H9 (cell line): ENCODE data around the gene DMAP1. TPM values are rescaled to one million over a fixed set of nuclear protein-coding genes. Genes with fewer than 3 reads are reported as not detected.

Source experiments
- DNase-seq: peaks from one replicate; pipeline ENCODE4 v3.0.0-alpha.2; 2017
- H2AFZ ChIP-seq: one replicate; pipeline ENCODE4 v1.6.1; 2013; ENCODE audit warnings: mild to moderate bottlenecking, low read length, control low read depth, moderate library complexity
- H2AK5ac ChIP-seq: 2 replicates; pipeline ENCODE4 v1.6.1; 2013; ENCODE audit warnings: low read length, control low read depth, mixed read lengths; ENCODE audit not compliant: insufficient read length
- H2BK120ac ChIP-seq: one replicate; pipeline ENCODE4 v1.6.1; 2013; ENCODE audit warnings: low read depth, mild to moderate bottlenecking, low read length, control low read depth, inconsistent platforms; ENCODE audit not compliant: poor library complexity, severe bottlenecking
- H2BK12ac ChIP-seq: 2 replicates; pipeline ENCODE4 v1.6.1; 2013; ENCODE audit warnings: low read length, control low read depth, mixed read lengths, low read depth; ENCODE audit not compliant: insufficient read length
- H2BK15ac ChIP-seq: 2 replicates; pipeline ENCODE4 v1.6.1; 2013; ENCODE audit warnings: low read depth, low read length, control low read depth
- H2BK20ac ChIP-seq: one replicate; pipeline ENCODE4 v1.6.1; 2013; ENCODE audit warnings: low read depth, mild to moderate bottlenecking, low read length, control low read depth, inconsistent platforms; ENCODE audit not compliant: poor library complexity, severe bottlenecking
- H2BK5ac ChIP-seq: 2 replicates; pipeline ENCODE4 v1.6.1; 2013; ENCODE audit warnings: low read length, control low read depth, mixed read lengths; ENCODE audit not compliant: insufficient read length
- H3K14ac ChIP-seq: 2 replicates; pipeline ENCODE4 v1.6.1; 2013; ENCODE audit warnings: low read length, control low read depth; ENCODE audit not compliant: insufficient read depth
- H3K18ac ChIP-seq: 2 replicates; pipeline ENCODE4 v1.6.1; 2013; ENCODE audit warnings: low read depth, mild to moderate bottlenecking, mixed read lengths, low read length, control low read depth; ENCODE audit not compliant: insufficient read length
- H3K23ac ChIP-seq: 2 replicates; pipeline ENCODE4 v1.6.1; 2013; ENCODE audit warnings: low read length, control low read depth, mixed read lengths, low read depth; ENCODE audit not compliant: insufficient read length
- H3K23me2 ChIP-seq: 2 replicates; pipeline ENCODE4 v1.6.1; 2013; ENCODE audit warnings: low read depth, mild to moderate bottlenecking, mixed read lengths, low read length, control low read depth; ENCODE audit not compliant: insufficient read length, poor library complexity, severe bottlenecking
- H3K27ac ChIP-seq: 2 replicates; pipeline ENCODE4 v1.5.1; 2013; ENCODE audit warnings: low read length, control low read depth, mixed read lengths, low read depth; ENCODE audit not compliant: insufficient read length
- H3K27me3 ChIP-seq: 2 replicates; pipeline ENCODE4 v1.6.1; 2013; ENCODE audit warnings: low read length, control low read depth, inconsistent platforms; ENCODE audit not compliant: insufficient read depth
- H3K4ac ChIP-seq: 2 replicates; pipeline ENCODE4 v1.6.1; 2013; ENCODE audit warnings: low read depth, mild to moderate bottlenecking, control low read depth, inconsistent platforms, low read length, moderate library complexity
- H3K4me1 ChIP-seq: 2 replicates; pipeline ENCODE4 v1.6.1; 2013; ENCODE audit warnings: low read length, control low read depth, inconsistent platforms; ENCODE audit not compliant: insufficient read depth
- H3K4me2 ChIP-seq: 2 replicates; pipeline ENCODE4 v1.6.1; 2013; ENCODE audit warnings: low read length, control low read depth, mixed read lengths; ENCODE audit not compliant: insufficient read length, insufficient read depth
- H3K56ac ChIP-seq: 2 replicates; pipeline ENCODE4 v1.6.1; 2013; ENCODE audit warnings: low read depth, mild to moderate bottlenecking, mixed read lengths, low read length, control low read depth; ENCODE audit not compliant: insufficient read length
- H3K79me1 ChIP-seq: 2 replicates; pipeline ENCODE4 v1.6.1; 2013; ENCODE audit warnings: low read depth, mild to moderate bottlenecking, moderate library complexity, low read length, control low read depth, inconsistent platforms; ENCODE audit not compliant: insufficient read depth, poor library complexity, severe bottlenecking
- H3K79me2 ChIP-seq: 2 replicates; pipeline ENCODE4 v1.6.1; 2013; ENCODE audit warnings: low read length, control low read depth, inconsistent platforms; ENCODE audit not compliant: insufficient read depth
- H3K9ac ChIP-seq: 2 replicates; pipeline ENCODE4 v1.6.1; 2013; ENCODE audit warnings: low read length, control low read depth, mixed read lengths; ENCODE audit not compliant: insufficient read length; ENCODE audit errors: extremely low read depth
- H3K9me3 ChIP-seq: one replicate; pipeline ENCODE4 v1.6.1; 2013; ENCODE audit warnings: low read depth, low read length, inconsistent platforms; ENCODE audit not compliant: control insufficient read depth
- H3T11ph ChIP-seq: one replicate; pipeline ENCODE4 v1.6.1; 2013; ENCODE audit warnings: mild to moderate bottlenecking, low read length, control low read depth, inconsistent platforms
- H4K20me1 ChIP-seq: one replicate; pipeline ENCODE4 v1.6.1; 2013; ENCODE audit not compliant: control insufficient read depth, insufficient read length, insufficient read depth
- H4K5ac ChIP-seq: 2 replicates; pipeline ENCODE4 v1.6.1; 2013; ENCODE audit warnings: low read depth, mild to moderate bottlenecking, mixed read lengths, low read length, control low read depth; ENCODE audit not compliant: insufficient read length
- H4K8ac ChIP-seq: replicated peaks from 2 replicates; pipeline ENCODE4 v1.6.1; 2013; ENCODE audit warnings: low read length, control low read depth, mixed read lengths, low read depth; ENCODE audit not compliant: insufficient read length
- H4K91ac ChIP-seq: 2 replicates; pipeline ENCODE4 v1.6.1; 2013; ENCODE audit warnings: low read depth, mild to moderate bottlenecking, moderate library complexity, mixed read lengths, low read length, control low read depth; ENCODE audit not compliant: insufficient read length
- H3K27ac Mint-ChIP-seq, 3 experiments: 2 replicates in 2 of 3; 3 replicates in 1 of 3; pipeline ENCODE4 v1.8.0; 2020 to 2021; ENCODE audit warnings: mixed read lengths in 3 of 3, mild to moderate bottlenecking in 1 of 3, moderate library complexity in 1 of 3
- H3K27me3 Mint-ChIP-seq: 2 replicates; pipeline ENCODE4 v1.8.0; 2021; ENCODE audit warnings: low read depth, mild to moderate bottlenecking, moderate library complexity, mixed read lengths
- H3K36me3 Mint-ChIP-seq, 3 experiments: 2 replicates in 2 of 3; 3 replicates in 1 of 3; pipeline ENCODE4 v1.8.0; 2020 to 2021; ENCODE audit warnings: low read depth in 3 of 3, mixed read lengths in 3 of 3; ENCODE audit not compliant: insufficient read depth in 1 of 3
- H3K4me1 Mint-ChIP-seq, 2 experiments: 2 replicates each; pipeline ENCODE4 v1.8.0; 2020; ENCODE audit warnings: mixed read lengths in 2 of 2
- H3K4me3 Mint-ChIP-seq, 2 experiments: 2 replicates in 1 of 2; 3 replicates in 1 of 2; pipeline ENCODE4 v1.8.0; 2020 to 2021; ENCODE audit warnings: mild to moderate bottlenecking in 2 of 2, mixed read lengths in 2 of 2, moderate library complexity in 1 of 2
- H3K9me3 Mint-ChIP-seq, 2 experiments: 2 replicates in 1 of 2; 3 replicates in 1 of 2; pipeline ENCODE4 v1.8.0; 2020; ENCODE audit warnings: mild to moderate bottlenecking in 2 of 2, mixed read lengths in 2 of 2, moderate library complexity in 1 of 2
- WGBS: extraction: QIAGEN DNeasy Blood & Tissue Kit; methylation state at CpG from one replicate; pipeline ENCODE4 v1.1.7; 2013; ENCODE audit warnings: missing lambda C conversion rate, low lambda C conversion rate, mixed read lengths; ENCODE audit not compliant: insufficient read length; ENCODE audit errors: extremely low coverage; 5-methylcytosine and 5-hydroxymethylcytosine counted together
- total RNA-seq: library from RNA; stranded (reverse); gene quantifications from 2 replicates; pipeline ENCODE4 v1.2.1, GENCODE V29; 2021
- TF ChIP-seq, protein P1 (sequence below): fragments of 200-600 bp; sonication (generic); conservative IDR thresholded peaks from 3 replicates; pipeline ENCODE4 v1.8.0; 2021; ENCODE audit warnings: antibody characterized with exemption, mild to moderate bottlenecking

DMAP1 gene
- total RNA-seq, 1 experiment from 2014 or later = 55.3 TPM

DNA sequence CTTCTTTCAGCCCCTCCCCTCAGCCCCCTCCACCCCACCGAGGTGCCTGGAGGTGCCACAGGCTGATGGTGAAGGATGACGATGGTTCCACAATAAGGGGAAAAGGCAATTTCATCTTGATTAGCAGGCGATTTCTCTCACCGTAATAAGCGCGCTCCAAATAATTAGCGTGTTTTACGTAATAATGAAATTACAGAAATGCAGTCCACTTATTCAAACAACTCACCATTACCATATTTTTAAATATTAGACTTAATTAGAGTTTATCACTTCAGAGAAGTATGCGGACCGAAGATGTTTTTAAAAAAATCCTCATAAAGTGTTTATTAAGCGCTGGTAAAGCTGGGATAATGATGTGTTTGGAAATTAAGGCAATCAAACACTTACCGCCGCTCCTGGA, 14.9 kb downstream of the DMAP1 start:
- peaks cover 53 to 58% (median 58%) of the 10 kb centered on the region in 3 experiments for H3K36me3 Mint-ChIP-seq
- Histone ChIP-seq H3K4ac (no peak overlapping the region), H3T11ph (no peak overlapping the region), H2BK5ac (no peak overlapping the region), H4K5ac (no peak overlapping the region), H2BK15ac (no peak overlapping the region), H3K14ac (no peak overlapping the region), H3K18ac (no peak overlapping the region), H3K23me2 (no peaks in the 10 kb centered on the region), H3K4me1 (no peaks in the 10 kb centered on the region), H4K8ac (no peak overlapping the region), H3K56ac (no peak overlapping the region), H3K79me1 (no peaks in the 10 kb centered on the region), H2AK5ac (no peak overlapping the region), H3K27me3 (no peaks in the 10 kb centered on the region), H4K91ac (no peak overlapping the region), H4K20me1 (no peaks in the 10 kb centered on the region), H2BK20ac (no peak overlapping the region), H3K79me2 (no peaks in the 10 kb centered on the region), H2AFZ (no peak overlapping the region), H2BK12ac (no peak overlapping the region), H3K4me2 (no peak overlapping the region), H3K23ac (no peak overlapping the region), H3K9me3 (peaks cover 19% of the 10 kb centered on the region), H3K27ac (no peak overlapping the region), H2BK120ac (no peak overlapping the region), H3K9ac (no peak overlapping the region)
- no peaks in the 10 kb centered on the region for H3K4me1 Mint-ChIP-seq
- H3K27me3 Mint-ChIP-seq = peaks cover 6% of the 10 kb centered on the region
- H3K27ac Mint-ChIP-seq = no peak overlapping the region
- TF ChIP-seq, protein P1, sequence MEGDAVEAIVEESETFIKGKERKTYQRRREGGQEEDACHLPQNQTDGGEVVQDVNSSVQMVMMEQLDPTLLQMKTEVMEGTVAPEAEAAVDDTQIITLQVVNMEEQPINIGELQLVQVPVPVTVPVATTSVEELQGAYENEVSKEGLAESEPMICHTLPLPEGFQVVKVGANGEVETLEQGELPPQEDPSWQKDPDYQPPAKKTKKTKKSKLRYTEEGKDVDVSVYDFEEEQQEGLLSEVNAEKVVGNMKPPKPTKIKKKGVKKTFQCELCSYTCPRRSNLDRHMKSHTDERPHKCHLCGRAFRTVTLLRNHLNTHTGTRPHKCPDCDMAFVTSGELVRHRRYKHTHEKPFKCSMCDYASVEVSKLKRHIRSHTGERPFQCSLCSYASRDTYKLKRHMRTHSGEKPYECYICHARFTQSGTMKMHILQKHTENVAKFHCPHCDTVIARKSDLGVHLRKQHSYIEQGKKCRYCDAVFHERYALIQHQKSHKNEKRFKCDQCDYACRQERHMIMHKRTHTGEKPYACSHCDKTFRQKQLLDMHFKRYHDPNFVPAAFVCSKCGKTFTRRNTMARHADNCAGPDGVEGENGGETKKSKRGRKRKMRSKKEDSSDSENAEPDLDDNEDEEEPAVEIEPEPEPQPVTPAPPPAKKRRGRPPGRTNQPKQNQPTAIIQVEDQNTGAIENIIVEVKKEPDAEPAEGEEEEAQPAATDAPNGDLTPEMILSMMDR = no peak
- H3K4me3 Mint-ChIP-seq = no peak overlapping the region
- peaks cover 25 to 43% of the 10 kb centered on the region in 2 experiments for H3K9me3 Mint-ChIP-seq
- WGBS = no CpG with 5 or more reads among the region's 13 CpGs
- no peak for DNase-seq
